Activated CD8-positive, alpha-beta memory T cell treated with anti-CD3 and anti-CD28 coated beads for 48 hours (primary cell): ENCODE measurements around the gene PGP.

Source experiments
- DNase-seq, 3 experiments: peaks; one replicate each; pipeline ENCODE4 v3.0.0-alpha.2; 2020; ENCODE audit warnings: low read depth in 2 of 3, low spot score in 2 of 3

PGP gene

GRCh38 chr16:2166263-2167067, 48.2 kb downstream of the PGP start:
- DNase-seq, result no peak

DNA sequence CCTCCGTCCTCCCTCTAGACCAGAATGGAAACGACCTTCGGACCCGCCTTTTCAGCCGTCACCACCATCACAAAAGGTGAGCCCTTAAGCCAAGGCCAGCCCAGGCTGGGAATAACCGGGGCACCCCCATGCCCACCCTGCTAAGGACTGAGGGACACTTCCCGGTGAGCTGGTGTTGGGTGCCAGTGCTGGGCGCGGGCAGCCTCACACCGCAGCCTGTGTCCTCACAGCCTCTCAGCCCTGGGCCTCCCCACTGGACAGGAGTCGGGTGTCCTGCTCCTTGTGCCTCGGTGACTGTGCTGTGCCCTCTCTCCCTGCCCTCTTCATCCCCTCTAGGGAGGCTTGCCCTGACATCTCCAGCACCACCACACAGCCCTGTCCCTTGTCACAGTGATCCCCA, 48.8 kb downstream of the PGP start:
- DNase-seq, result no peak

DNA sequence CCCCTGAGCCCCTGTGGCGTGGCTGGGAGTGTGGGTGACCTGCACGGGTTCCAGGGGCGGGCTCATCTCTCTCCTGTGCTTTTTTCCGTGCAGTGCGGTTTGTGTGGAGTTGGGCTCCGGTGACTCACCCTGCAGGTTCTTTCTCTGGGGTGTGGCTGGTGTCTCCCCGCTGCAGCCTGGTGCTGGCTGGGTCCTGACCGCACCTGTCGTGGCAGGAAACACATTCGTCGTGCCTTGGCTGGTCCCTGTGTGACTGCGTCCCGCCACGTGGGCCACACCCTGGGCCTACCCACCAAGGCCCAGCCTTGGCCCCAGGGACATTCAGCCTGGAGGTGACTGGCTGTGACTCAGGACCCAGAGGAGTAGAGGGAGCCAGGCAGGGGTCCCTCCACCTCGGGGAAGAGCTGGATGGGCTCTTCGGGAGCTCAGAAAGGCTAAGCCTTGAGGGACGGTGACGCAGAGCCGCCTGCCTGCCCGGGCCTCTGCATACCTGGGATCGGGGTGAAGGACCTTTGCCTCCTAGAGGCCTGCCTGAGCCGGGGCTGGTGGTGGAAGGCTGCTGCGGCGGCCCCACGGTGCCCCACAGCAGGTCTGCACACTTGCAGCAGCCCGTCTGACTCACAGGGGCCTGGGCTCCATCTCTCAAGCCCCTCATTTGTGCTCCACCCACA, 51.3 kb downstream of the PGP start:
- DNase-seq, result no peak

DNA sequence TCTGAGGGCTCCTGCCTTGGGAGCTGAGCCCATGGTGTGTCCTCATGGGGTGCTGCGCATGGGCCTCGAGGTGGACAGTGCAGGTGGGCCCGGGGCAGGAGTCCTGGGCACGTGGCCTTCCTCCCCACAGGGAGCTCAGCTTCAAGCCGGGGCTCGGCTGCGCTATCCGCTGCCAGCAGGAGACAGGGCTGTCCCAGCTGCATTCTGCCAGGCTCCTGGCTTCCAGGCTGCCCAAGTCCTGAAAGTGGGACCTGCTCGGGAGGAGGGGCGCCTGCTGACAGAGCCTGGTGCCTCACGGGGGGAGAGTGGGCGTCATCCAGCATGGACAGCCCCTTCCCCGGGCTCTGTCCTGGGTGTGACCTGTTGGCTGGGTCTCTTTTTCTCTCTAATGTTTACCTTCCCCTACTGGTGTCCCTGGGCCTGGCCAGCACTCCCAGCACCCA, 51.9 kb downstream of the PGP start:
- DNase-seq, result no peak

- no peak for DNase-seq
These were observed 52.7 kb downstream of the PGP start for GRCh38 chr16:2161911-2162310.
